ENCODE measurements around the gene MSH6. TPM values are rescaled to one million over a fixed set of nuclear protein-coding genes. Genes with fewer than 3 reads are reported as not detected.

The MSH6 gene
- total and polyA plus RNA-seq, 2 of the 8 experiments (the other 6 are each of a cell fraction or from before 2014, with no cell fraction given), result 45.8 to 301 TPM

- H2BK15ac ChIP-seq (ENCODE audit: low read length), result no peak overlapping the region
- no peak overlapping the region for H3K14ac ChIP-seq (ENCODE audit: insufficient read length)
- H3K18ac ChIP-seq (ENCODE audit: extremely low read depth, low read length), result no peak overlapping the region
- H3K36me3 ChIP-seq (ENCODE audit: control insufficient read depth in 2 of 4, insufficient read depth in 4 of 4, low read length in 3 of 4), result peaks cover 41 to 94% (median 80%) of the 10 kb centered on the region in 4 experiments
- no peak overlapping the region for H3K9ac ChIP-seq (replicated peaks in 1 of 4; ENCODE audit: extremely low read depth in 1 of 4, low read depth in 3 of 4, low read length in 3 of 4)
- no peaks in the 10 kb centered on the region for H3K27me3 ChIP-seq (replicated peaks in 1 of 4; ENCODE audit: control insufficient read depth in 3 of 4, extremely low read depth in 1 of 4, insufficient read depth in 3 of 4, low read length in 3 of 4)
- no peak overlapping the region for H3K23ac ChIP-seq (ENCODE audit: insufficient read length)
- H3K4me2 ChIP-seq (ENCODE audit: insufficient read depth in 1 of 2, low read depth in 2 of 2, low read length in 2 of 2), result no peak overlapping the region
- H4K5ac ChIP-seq (ENCODE audit: insufficient read length, low read depth, low read length), result no peak overlapping the region
- H3K79me1 ChIP-seq (ENCODE audit: low read depth, low read length), result no peaks in the 10 kb centered on the region; the same call in 1 of the 2 replicates
- 91% methylated on average over 6 of the region's 6 CpGs; no CpG with 5 or more reads in 1 of the 2 experiments for WGBS, 2 experiments (ENCODE audit: extremely low coverage in 1 of 2, insufficient coverage in 1 of 2, insufficient read length in 1 of 2, insufficient replicate concordance in 2 of 2, low coverage in 1 of 2, low lambda C conversion rate in 2 of 2, missing lambda C conversion rate in 1 of 2)
- H3K4ac ChIP-seq (replicated peaks; ENCODE audit: insufficient read length, low read depth, low read length), result no peak overlapping the region
- H3K27ac ChIP-seq (ENCODE audit: low read depth, low read length), result no peak overlapping the region
- H3K56ac ChIP-seq (replicated peaks; ENCODE audit: insufficient read length, low read depth, low read length), result no peak overlapping the region
- H4K8ac ChIP-seq (ENCODE audit: extremely low read depth, insufficient read depth, low read length), result no peak overlapping the region
- no peak overlapping the region for H4K91ac ChIP-seq (replicated peaks; ENCODE audit: insufficient read length, low read length)
- FAIRE-seq, result no peak
- TF ChIP-seq POLR2AphosphoS5 (IDR thresholded peaks at IDR 0.05; ENCODE audit: low read depth, low read length) (peak; percentile 17; the same call in 1 of the 2 replicates), KDM4A (IDR thresholded peaks at IDR 0.05; ENCODE audit: low read depth, low read length, severe bottlenecking) (no peak)
- no peak overlapping the region for H2BK12ac ChIP-seq (ENCODE audit: low read depth, low read length)
- H2BK5ac ChIP-seq (ENCODE audit: low read depth, low read length), result no peak overlapping the region
- no peaks in the 10 kb centered on the region for H3K9me3 ChIP-seq (ENCODE audit: insufficient read depth in 2 of 2, low read depth in 1 of 2, low read length in 1 of 2)
- no peak for DNase-seq (ENCODE audit: low read depth in 1 of 2, low spot score in 2 of 2)
- H3K4me1 ChIP-seq (replicated peaks in 1 of 4; ENCODE audit: control insufficient read depth in 3 of 4, insufficient read depth in 4 of 4, low read length in 3 of 4), result no peaks in the 10 kb centered on the region
- ChIA-PET POLR2A (ENCODE audit: partially characterized antibody) (interaction anchor here (2.1 kb wide), 1 partner anchor 15 kb away, joined by 5 read pairs; no protein-coding TSS in a partner anchor), CTCF (ENCODE audit: partially characterized antibody) (no interaction called here)
- H2AK5ac ChIP-seq (ENCODE audit: low read depth, low read length), result no peak overlapping the region
- no peak overlapping the region for H3K4me3 ChIP-seq (ENCODE audit: extremely low read depth in 1 of 4, insufficient read depth in 2 of 4, low read depth in 3 of 4, low read length in 4 of 4)
- H2BK120ac ChIP-seq (replicated peaks; ENCODE audit: low read depth, low read length), result no peak overlapping the region
- H4K20me1 ChIP-seq (replicated peaks in 1 of 2; ENCODE audit: control insufficient read depth in 1 of 2, insufficient read depth in 2 of 2, low read length in 2 of 2), result peaks cover 15 to 22% of the 10 kb centered on the region in 2 experiments
- H3K23me2 ChIP-seq (ENCODE audit: low read depth, low read length), result no peaks in the 10 kb centered on the region
- peaks cover 4 to 82% of the 10 kb centered on the region in 2 experiments; a peak in 3 of 4 replicates for H3K79me2 ChIP-seq (ENCODE audit: control insufficient read depth in 1 of 2, insufficient read depth in 2 of 2, low read length in 2 of 2)
- H2AFZ ChIP-seq (ENCODE audit: low read length), result no peak overlapping the region
- no peak overlapping the region for H2BK20ac ChIP-seq (ENCODE audit: low read length)
These were observed 16.2 kb downstream of the MSH6 start for GRCh38 chr2:47799031-47799609.

All from H1 (cell line).